Measurements from ENCODE around the gene CACNA2D3.

GRCh38 chr3:54630101-54630623 lies 507.8 kb downstream of the CACNA2D3 start:
- no peak for TF ChIP-seq EP300 (IDR thresholded peaks at IDR 0.05)
- TF ChIP-seq CTCF (IDR thresholded peaks at IDR 0.05) = no peak
- TF ChIP-seq POLR2A (IDR thresholded peaks at IDR 0.05) = no peak

All from tibial nerve (tissue), 4 donors.